Progenitor cell of endocrine pancreas (in vitro differentiated cells): Measurements from ENCODE around the gene BRD4. TPM values are rescaled to one million over a fixed set of nuclear protein-coding genes. Genes with fewer than 3 reads are reported as not detected.

Experiments
- DNase-seq: peaks from one replicate; pipeline ENCODE4 v3.0.0; 2021; ENCODE audit warnings: low spot score; ENCODE audit not compliant: unreplicated experiment
- H3K27ac Mint-ChIP-seq: 2 replicates; pipeline ENCODE4 v1.8.0; 2021; ENCODE audit warnings: mild to moderate bottlenecking, moderate library complexity, mixed read lengths
- H3K27me3 Mint-ChIP-seq: 2 replicates; pipeline ENCODE4 v1.8.0; 2021; ENCODE audit warnings: mixed read lengths
- H3K36me3 Mint-ChIP-seq: 2 replicates; pipeline ENCODE4 v1.8.0; 2022; ENCODE audit warnings: mixed read lengths; ENCODE audit not compliant: insufficient read depth
- H3K4me1 Mint-ChIP-seq: 2 replicates; pipeline ENCODE4 v1.8.0; 2021; ENCODE audit warnings: low read depth, mixed read lengths
- H3K4me3 Mint-ChIP-seq: 2 replicates; pipeline ENCODE4 v1.8.0; 2021; ENCODE audit warnings: low read depth, mild to moderate bottlenecking, moderate library complexity, mixed read lengths
- H3K9me3 Mint-ChIP-seq: 2 replicates; pipeline ENCODE4 v1.8.0; 2021; ENCODE audit warnings: low read depth, mixed read lengths
- total RNA-seq: library from RNA; stranded (reverse); gene quantifications from 2 replicates; pipeline ENCODE4 v1.2.1, GENCODE V29; 2021
- TF ChIP-seq, protein P1 (sequence below): fragments of 200-600 bp; sonication (generic); IDR thresholded peaks from one replicate; pipeline ENCODE4 v1.5.0; 2021; ENCODE audit warnings: antibody characterized with exemption, mild to moderate bottlenecking; ENCODE audit not compliant: unreplicated experiment

Gene BRD4
- total RNA-seq, 1 donor from 2014 or later: 144 TPM

DNA sequence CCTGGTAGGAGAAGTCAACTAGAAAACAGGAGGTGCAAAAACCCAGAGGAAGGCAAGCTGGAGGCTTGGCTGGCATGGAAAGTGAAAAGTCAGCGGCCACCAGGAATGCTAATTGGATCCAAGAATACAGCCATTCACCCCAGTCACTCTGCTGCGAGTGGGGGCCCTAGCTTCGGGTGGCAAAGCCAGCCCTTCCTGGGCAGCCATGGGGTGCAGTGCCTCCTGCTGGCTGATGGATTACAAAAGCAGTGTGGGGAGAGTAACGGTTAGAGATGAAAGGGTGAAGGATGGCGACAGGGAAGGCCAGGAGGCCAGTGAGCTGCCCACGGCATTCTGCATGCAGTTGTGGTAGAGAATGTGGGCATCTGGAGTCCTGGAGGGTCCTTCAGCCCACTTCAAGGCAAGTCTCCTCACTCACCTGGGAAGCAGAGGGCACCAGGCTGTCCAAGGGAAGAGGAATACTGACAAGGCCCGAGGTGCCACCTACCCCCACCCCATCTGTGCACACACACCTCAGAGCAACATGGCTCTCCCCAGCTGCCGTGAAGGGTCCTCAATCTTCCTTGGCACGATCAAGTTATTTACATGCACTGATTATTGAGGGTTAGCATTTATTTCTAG, 79.8 kb downstream of the BRD4 start:
- Mint-ChIP-seq H3K27me3 (no peaks in the 10 kb centered on the region), H3K9me3 (no peaks in the 10 kb centered on the region), H3K4me3 (no peak overlapping the region), H3K27ac (peak overlapping the region; percentile 58), H3K4me1 (peaks cover 2% of the 10 kb centered on the region), H3K36me3 (peaks cover 2% of the 10 kb centered on the region)
- TF ChIP-seq, protein P1, sequence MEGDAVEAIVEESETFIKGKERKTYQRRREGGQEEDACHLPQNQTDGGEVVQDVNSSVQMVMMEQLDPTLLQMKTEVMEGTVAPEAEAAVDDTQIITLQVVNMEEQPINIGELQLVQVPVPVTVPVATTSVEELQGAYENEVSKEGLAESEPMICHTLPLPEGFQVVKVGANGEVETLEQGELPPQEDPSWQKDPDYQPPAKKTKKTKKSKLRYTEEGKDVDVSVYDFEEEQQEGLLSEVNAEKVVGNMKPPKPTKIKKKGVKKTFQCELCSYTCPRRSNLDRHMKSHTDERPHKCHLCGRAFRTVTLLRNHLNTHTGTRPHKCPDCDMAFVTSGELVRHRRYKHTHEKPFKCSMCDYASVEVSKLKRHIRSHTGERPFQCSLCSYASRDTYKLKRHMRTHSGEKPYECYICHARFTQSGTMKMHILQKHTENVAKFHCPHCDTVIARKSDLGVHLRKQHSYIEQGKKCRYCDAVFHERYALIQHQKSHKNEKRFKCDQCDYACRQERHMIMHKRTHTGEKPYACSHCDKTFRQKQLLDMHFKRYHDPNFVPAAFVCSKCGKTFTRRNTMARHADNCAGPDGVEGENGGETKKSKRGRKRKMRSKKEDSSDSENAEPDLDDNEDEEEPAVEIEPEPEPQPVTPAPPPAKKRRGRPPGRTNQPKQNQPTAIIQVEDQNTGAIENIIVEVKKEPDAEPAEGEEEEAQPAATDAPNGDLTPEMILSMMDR: peak; percentile 24
- no peak for DNase-seq

DNA sequence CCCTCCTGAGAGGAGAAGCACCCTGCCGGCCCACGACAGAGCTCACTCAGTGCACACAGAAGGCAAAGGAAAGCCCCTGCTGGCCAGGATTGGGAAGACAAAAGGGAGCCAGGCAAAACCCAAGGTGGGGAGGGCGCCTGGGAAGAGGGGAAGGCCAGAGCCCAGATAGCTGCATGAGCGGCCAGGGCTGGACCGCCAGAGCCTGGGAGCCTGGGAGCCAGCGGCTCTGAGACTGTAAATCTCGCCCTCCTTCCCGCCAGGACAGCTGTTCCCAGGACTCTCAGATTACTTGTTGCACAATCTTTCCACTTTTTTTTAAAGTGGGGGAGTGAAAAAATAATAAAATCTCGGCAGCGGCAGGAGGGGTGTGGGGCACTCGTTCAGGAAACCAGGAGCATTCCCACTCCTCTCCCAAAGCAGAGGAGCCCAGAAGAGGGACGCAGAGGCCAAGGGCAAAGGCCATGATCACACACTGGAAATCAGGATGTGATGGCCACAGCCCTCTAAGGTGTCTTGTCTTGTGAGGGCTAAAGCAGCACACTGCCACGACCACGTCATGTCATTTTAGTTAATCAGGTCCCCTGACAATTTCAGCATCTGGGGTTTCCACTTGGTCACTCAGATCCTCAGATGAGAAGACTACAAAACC, 80.5 kb downstream of the BRD4 start:
- Mint-ChIP-seq H3K27me3 (no peaks in the 10 kb centered on the region), H3K27ac (peak overlapping the region; percentile 58), H3K9me3 (no peaks in the 10 kb centered on the region), H3K4me3 (no peak overlapping the region), H3K36me3 (peaks cover 2% of the 10 kb centered on the region), H3K4me1 (peaks cover 2% of the 10 kb centered on the region)
- DNase-seq: peak; percentile 23
- TF ChIP-seq, protein P1: peak; percentile 44

DNA sequence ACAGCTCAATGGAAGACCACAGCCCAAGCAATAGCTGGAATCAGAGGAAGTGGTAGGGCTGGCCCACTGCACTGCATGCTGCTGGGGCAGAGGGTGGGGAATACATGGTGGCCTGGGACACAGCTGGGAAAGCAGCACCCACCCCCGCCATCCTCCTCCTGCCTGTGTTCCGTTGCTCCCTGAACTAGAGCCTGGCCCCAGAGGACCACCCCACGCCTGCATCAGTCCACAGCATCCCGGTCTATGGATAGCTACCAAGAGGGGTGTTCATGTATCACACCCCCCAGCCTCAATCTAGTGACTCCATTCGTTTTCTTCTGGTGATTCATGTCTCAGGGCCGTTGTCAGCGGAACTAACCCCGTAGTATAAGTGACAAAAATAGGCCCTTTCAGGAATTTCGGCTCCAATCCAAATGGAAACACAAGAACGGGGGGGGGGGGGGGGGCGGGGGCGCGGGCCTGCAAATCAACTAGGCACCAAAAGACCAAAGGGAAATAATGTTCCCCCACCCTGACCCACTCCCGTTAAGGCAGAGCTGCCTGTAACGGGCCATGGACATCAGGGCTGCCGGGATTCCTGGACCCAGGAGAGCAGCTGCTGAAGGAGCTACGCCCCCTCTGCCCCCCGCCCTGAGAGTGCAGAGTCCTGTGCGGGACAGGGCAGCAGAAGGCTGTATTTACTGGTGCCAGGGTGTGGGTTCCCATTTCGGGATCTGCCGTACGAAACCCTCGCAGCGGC, 81.2 kb downstream of the BRD4 start:
- TF ChIP-seq, protein P1: no peak
- H3K4me3 Mint-ChIP-seq: no peak overlapping the region
- no peak overlapping the region for H3K27ac Mint-ChIP-seq
- H3K4me1 Mint-ChIP-seq: peaks cover 2% of the 10 kb centered on the region
- no peaks in the 10 kb centered on the region for H3K9me3 Mint-ChIP-seq
- DNase-seq: no peak
- peaks cover 4% of the 10 kb centered on the region for H3K36me3 Mint-ChIP-seq
- no peaks in the 10 kb centered on the region for H3K27me3 Mint-ChIP-seq

DNA sequence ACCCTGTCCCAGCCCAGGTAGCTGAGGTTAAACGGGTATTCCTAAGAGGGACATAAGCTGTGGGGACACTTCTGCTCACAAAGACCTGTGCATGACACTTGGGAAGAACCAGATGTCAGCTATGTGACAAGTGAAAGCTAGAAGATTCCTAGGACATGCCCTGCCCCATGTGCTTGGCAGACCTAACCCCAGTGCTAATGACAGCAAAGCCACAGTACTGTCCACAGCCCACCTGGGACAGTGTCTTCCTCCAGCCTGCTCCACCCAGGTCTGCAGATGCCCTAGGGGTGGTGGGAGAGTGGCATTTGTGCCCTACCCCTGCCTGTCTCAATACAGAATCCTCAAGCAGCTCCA, 81.7 kb downstream of the BRD4 start:
- Mint-ChIP-seq H3K27me3 (no peaks in the 10 kb centered on the region), H3K27ac (no peak overlapping the region), H3K36me3 (peaks cover 2% of the 10 kb centered on the region), H3K9me3 (no peaks in the 10 kb centered on the region), H3K4me3 (no peak overlapping the region), H3K4me1 (peaks cover 2% of the 10 kb centered on the region)
- DNase-seq: no peak
- TF ChIP-seq, protein P1: no peak

DNA sequence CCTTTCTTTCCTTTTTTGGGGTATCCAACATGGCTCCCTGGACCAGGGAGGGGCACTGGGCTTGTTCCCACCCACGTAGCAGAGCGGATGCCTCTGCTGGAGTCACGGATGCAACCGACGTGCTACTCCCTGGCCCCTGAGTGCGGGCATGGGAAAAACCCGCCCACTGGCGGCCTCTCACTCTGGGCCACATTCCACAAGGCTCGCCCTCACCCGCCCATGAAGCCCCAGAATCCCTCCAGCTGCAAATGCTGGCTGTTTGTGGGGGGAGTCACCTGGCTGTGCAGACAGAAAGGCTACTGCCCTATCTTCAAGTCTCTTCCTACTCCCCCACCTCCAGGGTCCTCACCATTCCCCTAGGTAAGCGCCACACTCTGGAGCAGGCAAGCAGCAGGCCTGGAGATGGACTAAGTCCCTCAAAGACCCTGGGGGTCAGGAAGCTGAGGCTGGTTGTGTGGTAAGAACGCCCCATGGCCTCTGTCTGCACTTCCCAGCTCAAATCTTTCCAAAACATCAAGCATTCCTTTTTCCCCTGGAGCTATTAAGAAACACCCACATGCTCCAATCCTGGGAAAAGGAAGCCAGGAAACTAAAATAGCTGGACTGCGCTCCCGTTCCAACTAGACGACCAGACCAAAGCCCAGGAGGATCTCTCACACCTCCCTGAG, 82.2 kb downstream of the BRD4 start:
- no peak for DNase-seq
- TF ChIP-seq, protein P1: no peak
- Mint-ChIP-seq H3K27me3 (no peaks in the 10 kb centered on the region), H3K36me3 (peaks cover 2% of the 10 kb centered on the region), H3K9me3 (no peaks in the 10 kb centered on the region), H3K27ac (peak overlapping the region; percentile 41), H3K4me1 (peaks cover 2% of the 10 kb centered on the region), H3K4me3 (no peak overlapping the region)
